Neural cell (in vitro differentiated cells): ENCODE results near the gene MAPK4. TPM values are rescaled to one million over a fixed set of nuclear protein-coding genes. Genes with fewer than 3 reads are reported as not detected.
"Not testable (repeated sequence)": the region's sequence is repeated elsewhere in the genome, so short reads cannot be mapped to it uniquely, and the experiment has no call there.

Experiments
- H2AFZ ChIP-seq: fragments of 200-600, 300-800 bp; sonication (generic), shearing (Covaris generic); 2 replicates; pipeline ENCODE4 v1.6.0; 2014; ENCODE audit warnings: low read depth, mild to moderate bottlenecking, antibody characterized with exemption, low read length, moderate library complexity
- H3F3A ChIP-seq: fragments of 200-600 bp; shearing (Covaris generic); 2 replicates; pipeline ENCODE4 v1.6.1; 2016; ENCODE audit warnings: mild to moderate bottlenecking, moderate library complexity, mixed read lengths, antibody characterized with exemption, low read length; ENCODE audit not compliant: insufficient read depth, poor library complexity, severe bottlenecking
- H3K27ac ChIP-seq: fragments of 200-600, 300-800 bp; sonication (generic), shearing (Covaris generic); 2 replicates; pipeline ENCODE4 v1.5.1; 2014; ENCODE audit warnings: mild to moderate bottlenecking, low read length, moderate library complexity
- H3K27me3 ChIP-seq: fragments of 300-800, 200-600 bp; sonication (generic), shearing (Covaris generic); 2 replicates; pipeline ENCODE4 v1.6.0; 2014; ENCODE audit warnings: mild to moderate bottlenecking, low read depth, low read length, moderate library complexity; ENCODE audit not compliant: insufficient read depth
- H3K36me3 ChIP-seq: fragments of 300-800, 200-600 bp; sonication (generic), shearing (Covaris generic); 2 replicates; pipeline ENCODE4 v1.5.1; 2014; ENCODE audit warnings: mild to moderate bottlenecking, antibody characterized with exemption, low read length, moderate library complexity; ENCODE audit not compliant: insufficient read depth
- H3K4me2 ChIP-seq: fragments of 300-800, 200-600 bp; sonication (generic), shearing (Covaris generic); 2 replicates; pipeline ENCODE4 v1.6.0; 2014; ENCODE audit warnings: mild to moderate bottlenecking, low read length
- H3K4me3 ChIP-seq: fragments of 300-800, 200-600 bp; sonication (generic), shearing (Covaris generic); 2 replicates; pipeline ENCODE4 v1.5.1; 2014; ENCODE audit warnings: mild to moderate bottlenecking, low read length, moderate library complexity
- H3K79me2 ChIP-seq: fragments of 200-600 bp; shearing (Covaris generic); replicated peaks from 2 replicates; pipeline ENCODE4 v1.6.0; 2014; ENCODE audit warnings: mild to moderate bottlenecking, low read length, moderate library complexity; ENCODE audit not compliant: insufficient read depth
- H3K9ac ChIP-seq: fragments of 300-800, 200-600 bp; sonication (generic), shearing (Covaris generic); 2 replicates; pipeline ENCODE4 v1.6.1; 2016; ENCODE audit warnings: mild to moderate bottlenecking, low read length, mixed read lengths
- H3K9me2 ChIP-seq: fragments of 200-600 bp; shearing (Covaris generic); 2 replicates; pipeline ENCODE4 v1.6.1; 2016; ENCODE audit warnings: mild to moderate bottlenecking, low read length, mixed read lengths; ENCODE audit not compliant: insufficient read depth
- H3K9me3 ChIP-seq: fragments of 200-600, 300-800 bp; sonication (generic), shearing (Covaris generic); 2 replicates; pipeline ENCODE4 v1.6.1; 2016; ENCODE audit warnings: mild to moderate bottlenecking, mixed run types, low read length, moderate library complexity, mixed read lengths
- H4K20me1 ChIP-seq: fragments of 200-600 bp; shearing (Covaris generic); 2 replicates; pipeline ENCODE4 v1.6.1; 2016; ENCODE audit warnings: mild to moderate bottlenecking, mixed run types; ENCODE audit not compliant: insufficient read depth
- CTCF ChIP-seq: fragments of 450-650 bp; IDR thresholded peaks from 2 replicates; pipeline ENCODE4 v1.5.1; 2014; ENCODE audit warnings: antibody characterized with exemption, mild to moderate bottlenecking, moderate library complexity; ENCODE audit not compliant: poor library complexity, severe bottlenecking
- EP300 ChIP-seq: fragments of 450-650 bp; conservative IDR thresholded peaks from 2 replicates; pipeline ENCODE4 v1.6.1; 2014; ENCODE audit warnings: antibody characterized with exemption, mild to moderate bottlenecking, moderate library complexity; ENCODE audit not compliant: poor library complexity, severe bottlenecking
- EZH2 ChIP-seq: fragments of 200-600, 300-800 bp; shearing (Covaris generic), sonication (generic); IDR thresholded peaks from 2 replicates; pipeline ENCODE4 v1.6.1; 2014; ENCODE audit warnings: antibody characterized with exemption, low read length, borderline replicate concordance, mild to moderate bottlenecking; ENCODE audit not compliant: insufficient read depth, poor library complexity, severe bottlenecking
- MXI1 ChIP-seq: fragments of 450-650 bp; conservative IDR thresholded peaks from 2 replicates; pipeline ENCODE4 v1.6.1; 2014; ENCODE audit warnings: antibody characterized with exemption, mild to moderate bottlenecking; ENCODE audit not compliant: poor library complexity, severe bottlenecking
- POLR2AphosphoS5 ChIP-seq: IDR thresholded peaks from 2 replicates; pipeline ENCODE4 v1.6.1; 2012
- RAD21 ChIP-seq: fragments of 450-650 bp; conservative IDR thresholded peaks from 2 replicates; pipeline ENCODE4 v1.6.1; 2014; ENCODE audit warnings: antibody characterized with exemption, mild to moderate bottlenecking, moderate library complexity
- REST ChIP-seq: IDR thresholded peaks from 2 replicates; pipeline ENCODE4 v1.6.1; 2012; ENCODE audit warnings: borderline replicate concordance
- SMC3 ChIP-seq: fragments of 450-650 bp; conservative IDR thresholded peaks from 2 replicates; pipeline ENCODE4 v1.6.1; 2014; ENCODE audit warnings: antibody characterized with exemption, mild to moderate bottlenecking, moderate library complexity; ENCODE audit not compliant: poor library complexity
- TAF1 ChIP-seq: IDR thresholded peaks from 2 replicates; pipeline ENCODE4 v1.6.1; 2012; ENCODE audit warnings: low read depth
- polyA plus RNA-seq: library from polyadenylated mRNA; depleted of rRNA; stranded (reverse); fragments of >200 nt; gene quantifications from 2 replicates; pipeline ENCODE4 v1.2.3, GENCODE V29; 2014

Gene MAPK4
- polyA plus RNA-seq, 1 donor from 2014 or later: 12.7 TPM

- TF ChIP-seq TAF1 (no peak), RAD21 (no peak), EP300 (peak; percentile 24)
- Histone ChIP-seq H3K9me2 (no peaks in the 10 kb centered on the region), H4K20me1 (no peaks in the 10 kb centered on the region), H3K9me3 (no peaks in the 10 kb centered on the region), H3K9ac (no peak overlapping the region), H3K79me2 (no peaks in the 10 kb centered on the region), H3K4me2 (no peak overlapping the region), H2AFZ (no peak overlapping the region), H3K36me3 (no peaks in the 10 kb centered on the region), H3K4me3 (no peak overlapping the region), H3F3A (no peaks in the 10 kb centered on the region), H3K27ac (no peak overlapping the region), H3K27me3 (no peaks in the 10 kb centered on the region)
These were observed 146.3 kb downstream of the MAPK4 start for GRCh38 chr18:50706199-50706598.

GRCh38 chr18:50706651-50707050 is 146.8 kb downstream of the MAPK4 start:
- Histone ChIP-seq H2AFZ (no peak overlapping the region), H3K4me2 (no peak overlapping the region)

DNA sequence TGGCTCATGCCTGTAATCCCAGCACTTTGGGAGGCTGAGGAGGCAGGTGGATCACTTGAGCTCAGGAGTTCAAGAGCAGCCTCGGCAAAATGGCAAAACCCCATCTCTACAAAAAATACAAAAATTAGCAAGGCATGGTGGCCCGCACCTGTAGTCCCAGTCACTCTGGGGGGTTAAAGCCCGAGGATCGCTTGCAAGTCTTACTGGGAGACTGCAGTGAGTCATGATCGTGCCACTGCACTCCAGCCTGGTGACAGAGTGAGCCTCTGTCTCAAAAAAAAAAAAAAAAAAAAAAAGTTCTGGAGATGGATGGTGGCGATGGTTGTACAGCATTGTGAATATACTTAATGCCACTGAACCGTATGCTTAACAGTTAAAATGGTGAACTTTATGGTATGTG is 147.4 kb downstream of the MAPK4 start:
- H4K20me1 ChIP-seq, H3K27ac ChIP-seq, H3K9ac ChIP-seq, H3F3A ChIP-seq, H3K36me3 ChIP-seq, H3K9me3 ChIP-seq, H3K9me2 ChIP-seq, H3K4me2 ChIP-seq, H3K79me2 ChIP-seq, H3K4me3 ChIP-seq, H3K27me3 ChIP-seq, H2AFZ ChIP-seq: not testable (repeated sequence)

More at GRCh38 chr18:50706651-50707050, 146.8 kb downstream of the MAPK4 start:
- no peaks in the 10 kb centered on the region for H3K27me3 ChIP-seq
- H3K79me2 ChIP-seq: no peaks in the 10 kb centered on the region
- no peaks in the 10 kb centered on the region for H4K20me1 ChIP-seq
- no peak overlapping the region for H3K9ac ChIP-seq
- no peak for TF ChIP-seq CTCF
- no peak for TF ChIP-seq MXI1
- no peak for TF ChIP-seq REST
- TF ChIP-seq EZH2: no peak
- no peak for TF ChIP-seq POLR2AphosphoS5
- no peak for TF ChIP-seq TAF1
- TF ChIP-seq RAD21: no peak
- no peak for TF ChIP-seq SMC3
- no peak for TF ChIP-seq EP300
- no peaks in the 10 kb centered on the region for H3F3A ChIP-seq
- no peak overlapping the region for H3K4me3 ChIP-seq
- H3K36me3 ChIP-seq: no peaks in the 10 kb centered on the region
- H3K9me2 ChIP-seq: no peaks in the 10 kb centered on the region
- no peak overlapping the region for H3K27ac ChIP-seq
- H3K9me3 ChIP-seq: no peaks in the 10 kb centered on the region
